Osteocyte (in vitro differentiated cells): ENCODE results near the gene NAB1. TPM values are rescaled to one million over a fixed set of nuclear protein-coding genes. Genes with fewer than 3 reads are reported as not detected.

ENCODE experiments used
- DNase-seq: peaks from one replicate; pipeline ENCODE4 v3.0.0; 2021; ENCODE audit warnings: mixed read lengths; ENCODE audit not compliant: unreplicated experiment; ENCODE audit errors: extremely low spot score
- H3K27ac Mint-ChIP-seq: one replicate; pipeline ENCODE4 v1.8.0; 2021; ENCODE audit warnings: mild to moderate bottlenecking, mixed read lengths; ENCODE audit not compliant: unreplicated experiment
- H3K27me3 Mint-ChIP-seq: one replicate; pipeline ENCODE4 v1.8.0; 2021; ENCODE audit warnings: mixed read lengths; ENCODE audit not compliant: unreplicated experiment
- H3K36me3 Mint-ChIP-seq: one replicate; pipeline ENCODE4 v1.8.0; 2021; ENCODE audit warnings: mixed read lengths; ENCODE audit not compliant: unreplicated experiment
- H3K4me1 Mint-ChIP-seq: one replicate; pipeline ENCODE4 v1.8.0; 2021; ENCODE audit warnings: mixed read lengths; ENCODE audit not compliant: unreplicated experiment
- H3K4me3 Mint-ChIP-seq: one replicate; pipeline ENCODE4 v1.8.0; 2021; ENCODE audit warnings: mild to moderate bottlenecking, moderate library complexity, mixed read lengths; ENCODE audit not compliant: unreplicated experiment
- H3K9me3 Mint-ChIP-seq: one replicate; pipeline ENCODE4 v1.8.0; 2021; ENCODE audit warnings: mixed read lengths; ENCODE audit not compliant: unreplicated experiment
- CTCF ChIP-seq: fragments of 200-600 bp; sonication (generic); IDR thresholded peaks from 2 replicates; pipeline ENCODE4 v1.5.0; 2021; ENCODE audit warnings: antibody characterized with exemption, mild to moderate bottlenecking, moderate library complexity
- total RNA-seq: library from RNA; stranded (reverse); gene quantifications from 2 replicates; pipeline ENCODE4 v1.2.1, GENCODE V29; 2021

The NAB1 gene
- total RNA-seq, 1 donor from 2014 or later: 63.3 TPM

GRCh38 chr2:190668892-190669291 lies 20.0 kb downstream of the NAB1 start:
- peaks cover 17% of the 10 kb centered on the region for H3K4me1 Mint-ChIP-seq
- no peak overlapping the region for H3K4me3 Mint-ChIP-seq
- no peaks in the 10 kb centered on the region for H3K27me3 Mint-ChIP-seq
- H3K27ac Mint-ChIP-seq: no peak overlapping the region
- no peak for TF ChIP-seq CTCF
- H3K36me3 Mint-ChIP-seq: peaks cover 47% of the 10 kb centered on the region
- H3K9me3 Mint-ChIP-seq: peaks cover 6% of the 10 kb centered on the region
- no peak for DNase-seq

- H3K4me1 Mint-ChIP-seq: peaks cover 15% of the 10 kb centered on the region
Measured at GRCh38 chr2:190670182-190670946, 21.5 kb downstream of the NAB1 start.

GRCh38 chr2:190674966-190675650 lies 26.2 kb downstream of the NAB1 start:
- DNase-seq: no peak
- Mint-ChIP-seq H3K27me3 (no peaks in the 10 kb centered on the region), H3K36me3 (peaks cover 57% of the 10 kb centered on the region), H3K4me3 (no peak overlapping the region), H3K27ac (no peak overlapping the region), H3K9me3 (no peaks in the 10 kb centered on the region), H3K4me1 (peaks cover 26% of the 10 kb centered on the region)
- TF ChIP-seq CTCF: no peak

More at GRCh38 chr2:190670182-190670946, 21.5 kb downstream of the NAB1 start:
- Mint-ChIP-seq H3K4me3 (no peak overlapping the region), H3K9me3 (peaks cover 3% of the 10 kb centered on the region), H3K36me3 (peaks cover 44% of the 10 kb centered on the region), H3K27me3 (no peaks in the 10 kb centered on the region), H3K27ac (no peak overlapping the region)
- TF ChIP-seq CTCF: no peak
- no peak for DNase-seq

- no peak overlapping the region for H3K27ac Mint-ChIP-seq
- TF ChIP-seq CTCF: no peak
- H3K9me3 Mint-ChIP-seq: no peaks in the 10 kb centered on the region
- H3K27me3 Mint-ChIP-seq: no peaks in the 10 kb centered on the region
- peaks cover 46% of the 10 kb centered on the region for H3K4me1 Mint-ChIP-seq
- no peak for DNase-seq
- H3K36me3 Mint-ChIP-seq: peaks cover 53% of the 10 kb centered on the region
- no peak overlapping the region for H3K4me3 Mint-ChIP-seq
Measured at GRCh38 chr2:190677255-190677654, 28.4 kb downstream of the NAB1 start.

GRCh38 chr2:190678444-190679162 lies 29.7 kb downstream of the NAB1 start:
- Mint-ChIP-seq H3K36me3 (peaks cover 44% of the 10 kb centered on the region), H3K27me3 (no peaks in the 10 kb centered on the region), H3K4me1 (peaks cover 58% of the 10 kb centered on the region), H3K27ac (peak overlapping the region; percentile 21), H3K9me3 (no peaks in the 10 kb centered on the region), H3K4me3 (no peak overlapping the region)
- TF ChIP-seq CTCF: no peak
- no peak for DNase-seq
